Osteoblast (primary cell): Measurements from ENCODE around the gene CDR2. TPM values are rescaled to one million over a fixed set of nuclear protein-coding genes. Genes with fewer than 3 reads are reported as not detected.

Source experiments
- DNase-seq: peaks from one replicate; pipeline ENCODE4 v3.0.0; 2011; ENCODE audit warnings: low spot score, mixed read lengths; ENCODE audit not compliant: insufficient read length; ENCODE audit errors: missing footprints
- H2AFZ ChIP-seq: 2 replicates; pipeline ENCODE4 v1.6.0; 2011; ENCODE audit warnings: mild to moderate bottlenecking, low read length
- H3K27ac ChIP-seq: 2 replicates; pipeline ENCODE4 v1.5.1; 2011; ENCODE audit warnings: mild to moderate bottlenecking, low read depth, low read length, moderate library complexity
- H3K27me3 ChIP-seq: 2 replicates; pipeline ENCODE4 v1.6.0; 2012; ENCODE audit warnings: mild to moderate bottlenecking, control low read depth, inconsistent platforms, low read length, moderate library complexity; ENCODE audit not compliant: insufficient read depth
- H3K36me3 ChIP-seq: 2 replicates; pipeline ENCODE4 v1.5.1; 2011; ENCODE audit warnings: mild to moderate bottlenecking, low read length, control low read depth, moderate library complexity; ENCODE audit not compliant: insufficient read depth
- H3K4me1 ChIP-seq: 2 replicates; pipeline ENCODE4 v1.5.1; 2011; ENCODE audit warnings: mild to moderate bottlenecking, low read length, control low read depth, moderate library complexity; ENCODE audit not compliant: insufficient read depth
- H3K4me2 ChIP-seq: 2 replicates; pipeline ENCODE4 v1.6.0; 2011; ENCODE audit warnings: mild to moderate bottlenecking, low read length; ENCODE audit not compliant: insufficient read depth
- H3K4me3 ChIP-seq: fragments of 200-600 bp; sonication (generic); 3 replicates; pipeline ENCODE4 v1.5.1; 2012; ENCODE audit warnings: mild to moderate bottlenecking, low read length, inconsistent platforms; ENCODE audit not compliant: insufficient read depth
- H3K79me2 ChIP-seq: 2 replicates; pipeline ENCODE4 v1.6.0; 2012; ENCODE audit warnings: mild to moderate bottlenecking, low read length, control low read depth, inconsistent platforms; ENCODE audit not compliant: insufficient read depth
- H3K9me3 ChIP-seq: 2 replicates; pipeline ENCODE4 v1.5.1; 2011; ENCODE audit warnings: low read depth, low read length, control low read depth
- H4K20me1 ChIP-seq: 2 replicates; pipeline ENCODE4 v1.6.0; 2012; ENCODE audit warnings: mild to moderate bottlenecking, low read length, control low read depth; ENCODE audit not compliant: insufficient read depth
- CTCF ChIP-seq: IDR thresholded peaks from 2 replicates; pipeline ENCODE4 v1.5.1; 2011; ENCODE audit warnings: mild to moderate bottlenecking, low read depth, low read length, moderate library complexity; ENCODE audit errors: extremely low read depth
- total RNA-seq: library from RNA; depleted of rRNA; stranded (reverse); fragments of >200 nt; gene quantifications from 2 replicates; pipeline ENCODE4 v1.2.3, GENCODE V29; 2012

CDR2 gene
- total RNA-seq, 1 donor, result 52.5 TPM

- peaks cover 17% of the 10 kb centered on the region for H4K20me1 ChIP-seq
- no peaks in the 10 kb centered on the region for H3K9me3 ChIP-seq
- H2AFZ ChIP-seq, result no peak overlapping the region
- H3K27me3 ChIP-seq, result no peaks in the 10 kb centered on the region
- peaks cover 54% of the 10 kb centered on the region for H3K36me3 ChIP-seq
- no peaks in the 10 kb centered on the region for H3K4me1 ChIP-seq
- no peak overlapping the region for H3K27ac ChIP-seq
- no peak overlapping the region for H3K4me2 ChIP-seq
- TF ChIP-seq CTCF, result no peak
- peak; percentile 21 for DNase-seq
- no peak overlapping the region for H3K4me3 ChIP-seq
- H3K79me2 ChIP-seq, result peaks cover 8% of the 10 kb centered on the region
These were observed 56.8 kb downstream of the CDR2 start for GRCh38 chr16:22317625-22318024.

- Histone ChIP-seq H3K4me1 (no peaks in the 10 kb centered on the region), H3K27me3 (no peaks in the 10 kb centered on the region), H3K27ac (no peak overlapping the region), H3K36me3 (peaks cover 54% of the 10 kb centered on the region), H3K4me2 (no peak overlapping the region), H3K9me3 (no peaks in the 10 kb centered on the region), H4K20me1 (peaks cover 13% of the 10 kb centered on the region), H3K79me2 (peaks cover 8% of the 10 kb centered on the region), H3K4me3 (no peak overlapping the region), H2AFZ (no peak overlapping the region)
- no peak for TF ChIP-seq CTCF
- DNase-seq, result peak; percentile 68
These were observed 57.4 kb downstream of the CDR2 start for GRCh38 chr16:22317001-22317530.

- no peaks in the 10 kb centered on the region for H3K27me3 ChIP-seq
- H3K4me1 ChIP-seq, result no peaks in the 10 kb centered on the region
- no peak overlapping the region for H3K4me2 ChIP-seq
- no peak overlapping the region for H3K4me3 ChIP-seq
- H4K20me1 ChIP-seq, result peaks cover 7% of the 10 kb centered on the region
- DNase-seq, result no peak
- no peak for TF ChIP-seq CTCF
- no peak overlapping the region for H3K27ac ChIP-seq
- H3K9me3 ChIP-seq, result no peaks in the 10 kb centered on the region
- H3K79me2 ChIP-seq, result peaks cover 2% of the 10 kb centered on the region
- H2AFZ ChIP-seq, result no peak overlapping the region
- peaks cover 49% of the 10 kb centered on the region for H3K36me3 ChIP-seq
These were observed 58.0 kb downstream of the CDR2 start for GRCh38 chr16:22316411-22316811.

- no peak overlapping the region for H3K4me3 ChIP-seq
- H3K36me3 ChIP-seq, result peaks cover 49% of the 10 kb centered on the region
- H3K27me3 ChIP-seq, result no peaks in the 10 kb centered on the region
- no peaks in the 10 kb centered on the region for H3K4me1 ChIP-seq
- H2AFZ ChIP-seq, result no peak overlapping the region
- no peak for TF ChIP-seq CTCF
- peaks cover 3% of the 10 kb centered on the region for H4K20me1 ChIP-seq
- no peak for DNase-seq
- no peak overlapping the region for H3K27ac ChIP-seq
- no peaks in the 10 kb centered on the region for H3K79me2 ChIP-seq
- no peaks in the 10 kb centered on the region for H3K9me3 ChIP-seq
- no peak overlapping the region for H3K4me2 ChIP-seq
These were observed 58.4 kb downstream of the CDR2 start for GRCh38 chr16:22315979-22316378.
